Neuronal stem cell (in vitro differentiated cells): Measurements from ENCODE around the gene WDPCP.

Experiments
- DNase-seq: peaks from one replicate; pipeline ENCODE4 v3.0.0-alpha.2; 2013; ENCODE audit warnings: low spot score
- H2AFZ ChIP-seq: one replicate; pipeline ENCODE4 v1.6.1; 2013; ENCODE audit warnings: mild to moderate bottlenecking, low read length, inconsistent platforms
- H2AK5ac ChIP-seq: 2 replicates; pipeline ENCODE4 v1.6.1; 2013; ENCODE audit warnings: low read depth, mild to moderate bottlenecking, inconsistent platforms, low read length, moderate library complexity, mixed read lengths
- H2BK120ac ChIP-seq: 2 replicates; pipeline ENCODE4 v1.6.1; 2013; ENCODE audit warnings: low read depth, mild to moderate bottlenecking, inconsistent platforms, low read length, moderate library complexity, mixed read lengths
- H2BK12ac ChIP-seq: one replicate; pipeline ENCODE4 v1.6.1; 2013; ENCODE audit warnings: low read length, inconsistent platforms
- H2BK15ac ChIP-seq: 2 replicates; pipeline ENCODE4 v1.6.1; 2013; ENCODE audit warnings: mild to moderate bottlenecking, low read length, inconsistent platforms, mixed read lengths
- H2BK5ac ChIP-seq: one replicate; pipeline ENCODE4 v1.6.1; 2013; ENCODE audit warnings: inconsistent platforms, mild to moderate bottlenecking, low read length, moderate library complexity
- H3K14ac ChIP-seq: one replicate; pipeline ENCODE4 v1.6.1; 2013; ENCODE audit warnings: low read length, inconsistent platforms
- H3K18ac ChIP-seq: 2 replicates; pipeline ENCODE4 v1.6.1; 2013; ENCODE audit warnings: low read length, inconsistent platforms
- H3K23ac ChIP-seq: 2 replicates; pipeline ENCODE4 v1.6.1; 2013; ENCODE audit warnings: low read depth, mild to moderate bottlenecking, mixed read lengths, low read length, inconsistent platforms; ENCODE audit not compliant: poor library complexity
- H3K27ac ChIP-seq: replicated peaks from 3 replicates; pipeline ENCODE4 v1.5.1; 2013; ENCODE audit warnings: low read length, inconsistent platforms
- H3K27me3 ChIP-seq, 3 experiments: 2 replicates each; pipeline ENCODE4 v1.6.1; 2013; ENCODE audit warnings: low read length in 3 of 3, mild to moderate bottlenecking in 2 of 3, inconsistent platforms in 1 of 3, low read depth in 1 of 3, mixed read lengths in 1 of 3, moderate library complexity in 1 of 3; ENCODE audit not compliant: control insufficient read depth in 3 of 3, insufficient read depth in 3 of 3
- H3K36me3 ChIP-seq, 2 donors: replicated peaks in 1 of 2; 2 replicates each; pipeline ENCODE4 v1.6.1; 2013; ENCODE audit warnings: low read length in 2 of 2; ENCODE audit not compliant: control insufficient read depth in 2 of 2, insufficient read depth in 2 of 2
- H3K4ac ChIP-seq: 2 replicates; pipeline ENCODE4 v1.6.1; 2013; ENCODE audit warnings: inconsistent platforms, mild to moderate bottlenecking, low read length, moderate library complexity
- H3K4me1 ChIP-seq, 2 donors: 1 replicate in 1 of 2; 2 replicates in 1 of 2; pipeline ENCODE4 v1.6.1; 2013; ENCODE audit warnings: low read length in 2 of 2, low read depth in 1 of 2; ENCODE audit not compliant: control insufficient read depth in 2 of 2, insufficient read depth in 1 of 2
- H3K4me2 ChIP-seq: one replicate; pipeline ENCODE4 v1.6.1; 2013; ENCODE audit warnings: mild to moderate bottlenecking, low read length, inconsistent platforms; ENCODE audit not compliant: insufficient read depth, poor library complexity, severe bottlenecking
- H3K4me3 ChIP-seq, 2 donors: 2 replicates each; pipeline ENCODE4 v1.5.1; 2013; ENCODE audit warnings: low read length in 2 of 2, mild to moderate bottlenecking in 2 of 2, inconsistent platforms in 1 of 2, moderate library complexity in 1 of 2
- H3K79me1 ChIP-seq: one replicate; pipeline ENCODE4 v1.6.1; 2013; ENCODE audit warnings: low read depth, mild to moderate bottlenecking, inconsistent platforms, low read length, moderate library complexity
- H3K9ac ChIP-seq: one replicate; pipeline ENCODE4 v1.6.1; 2013; ENCODE audit warnings: mild to moderate bottlenecking, low read depth, low read length, inconsistent platforms; ENCODE audit not compliant: poor library complexity
- H3K9me3 ChIP-seq, 2 donors: replicated peaks in 1 of 2; 2 replicates each; pipeline versions ENCODE3 to v1.6.1; 2013; ENCODE audit warnings: low read length in 2 of 2, mild to moderate bottlenecking in 2 of 2, inconsistent platforms in 1 of 2, low read depth in 1 of 2, mixed read lengths in 1 of 2, moderate library complexity in 1 of 2; ENCODE audit not compliant: control insufficient read depth in 2 of 2, insufficient read depth in 1 of 2
- H4K8ac ChIP-seq: one replicate; pipeline ENCODE4 v1.6.1; 2013; ENCODE audit warnings: low read depth, mild to moderate bottlenecking, inconsistent platforms, low read length, moderate library complexity
- H4K91ac ChIP-seq: one replicate; pipeline ENCODE4 v1.6.1; 2013; ENCODE audit warnings: low read length, low read depth, mild to moderate bottlenecking, inconsistent platforms; ENCODE audit not compliant: poor library complexity
- WGBS, 2 donors: extraction: QIAGEN DNeasy Blood & Tissue Kit; methylation state at CpG; one replicate each; pipeline ENCODE4 v1.1.7; 2013; ENCODE audit warnings: missing lambda C conversion rate in 2 of 2, mixed read lengths in 1 of 2; ENCODE audit not compliant: insufficient read length in 2 of 2, insufficient replicate concordance in 1 of 2; ENCODE audit errors: extremely low coverage in 2 of 2; 5-methylcytosine and 5-hydroxymethylcytosine counted together

The WDPCP gene

DNA sequence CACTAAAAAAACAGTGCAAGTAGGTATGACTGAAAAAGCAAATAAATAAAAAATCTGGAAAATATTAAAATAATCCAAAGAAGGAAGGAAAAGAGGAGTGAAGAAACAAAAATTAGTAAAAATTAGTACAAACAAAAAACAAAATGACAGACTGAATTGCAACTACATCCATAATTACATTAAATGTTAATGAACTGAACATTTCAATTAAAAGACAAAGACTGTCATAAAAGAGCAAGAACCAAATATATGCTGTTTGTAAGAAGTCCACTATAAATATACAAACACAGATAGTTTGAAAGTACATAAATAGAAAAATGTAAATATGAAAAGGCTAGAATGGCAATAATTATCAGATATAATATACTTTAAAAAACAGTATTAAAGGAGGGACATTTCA is 267.6 kb downstream of the WDPCP start:
- Histone ChIP-seq H3K18ac (no peak overlapping the region), H2BK12ac (no peak overlapping the region), H2BK15ac (no peak overlapping the region), H3K4me3 (no peak overlapping the region), H3K4me2 (no peak overlapping the region), H4K91ac (no peak overlapping the region), H3K9ac (no peak overlapping the region), H3K27ac (no peak overlapping the region), H3K27me3 (no peaks in the 10 kb centered on the region), H3K4me1 (no peaks in the 10 kb centered on the region), H3K36me3 (no peaks in the 10 kb centered on the region), H3K14ac (no peak overlapping the region), H3K9me3 (no peaks in the 10 kb centered on the region), H3K23ac (no peak overlapping the region), H4K8ac (no peak overlapping the region), H3K4ac (no peak overlapping the region), H2AFZ (no peak overlapping the region), H2AK5ac (no peak overlapping the region), H2BK120ac (no peak overlapping the region), H2BK5ac (no peak overlapping the region), H3K79me1 (no peaks in the 10 kb centered on the region)
- no peak for DNase-seq

DNA sequence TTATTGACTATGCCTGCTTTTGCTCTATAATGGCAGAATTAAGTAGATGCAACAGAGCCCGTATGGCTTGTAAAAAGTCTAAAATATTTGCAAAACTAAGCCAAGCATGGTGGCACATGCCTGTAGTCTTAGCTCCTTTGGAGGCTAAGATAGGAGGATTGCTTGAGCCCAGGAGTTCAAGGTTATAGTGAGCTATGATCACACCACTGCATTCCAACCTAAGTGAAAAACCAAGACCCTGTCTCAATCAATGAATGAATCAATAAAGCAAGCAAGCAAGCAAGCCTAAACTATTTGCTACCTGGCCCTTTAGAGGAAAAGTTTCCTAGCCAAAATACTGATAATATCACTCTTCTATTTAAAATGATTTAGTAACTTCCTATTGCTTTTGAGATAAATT is 277.7 kb downstream of the WDPCP start:
- WGBS, 2 donors = no CpG with 5 or more reads among the region's 1 CpG

DNA sequence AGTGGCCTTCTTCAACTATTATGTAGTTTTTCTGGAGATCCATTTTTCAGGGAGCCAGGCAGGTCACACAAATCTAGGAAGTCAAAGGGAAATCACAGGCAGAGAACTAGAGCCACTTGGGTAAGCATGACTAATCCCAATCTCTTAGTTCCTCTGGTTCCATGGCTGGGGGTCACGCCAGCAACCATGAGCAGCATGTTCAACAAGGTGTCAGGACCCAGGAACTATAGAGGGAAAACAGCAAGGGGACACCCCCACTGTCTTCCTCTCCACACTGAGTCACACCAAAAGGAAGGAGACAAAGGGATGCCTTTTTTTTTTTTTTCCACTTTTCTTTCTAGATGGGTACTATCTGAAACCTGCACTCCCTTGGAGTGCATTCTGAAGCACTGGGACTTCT is 286.8 kb downstream of the WDPCP start:
- Histone ChIP-seq H3K4ac (no peak overlapping the region), H2BK15ac (no peak overlapping the region), H3K23ac (no peak overlapping the region), H2BK5ac (no peak overlapping the region), H3K27me3 (no peaks in the 10 kb centered on the region), H4K91ac (no peak overlapping the region), H3K4me1 (no peaks in the 10 kb centered on the region), H2BK12ac (no peak overlapping the region), H3K4me3 (no peak overlapping the region), H3K14ac (no peak overlapping the region), H3K9me3 (peaks cover 27 to 31% of the 10 kb centered on the region in 2 donors), H2AFZ (no peak overlapping the region), H4K8ac (no peak overlapping the region), H3K27ac (no peak overlapping the region), H3K18ac (no peak overlapping the region), H3K9ac (no peak overlapping the region), H3K36me3 (peaks cover 0 to 5% of the 10 kb centered on the region in 2 donors), H2BK120ac (no peak overlapping the region), H2AK5ac (no peak overlapping the region), H3K79me1 (no peaks in the 10 kb centered on the region), H3K4me2 (no peak overlapping the region)
- no CpG with 5 or more reads among the region's 1 CpG for WGBS, 2 donors
- DNase-seq = no peak

More for the DNA sequence above, 277.7 kb downstream of the WDPCP start:
- Histone ChIP-seq H4K91ac (no peak overlapping the region), H3K14ac (no peak overlapping the region), H3K4ac (no peak overlapping the region), H2AK5ac (no peak overlapping the region), H3K27ac (no peak overlapping the region), H4K8ac (no peak overlapping the region), H2BK120ac (no peak overlapping the region), H3K23ac (no peak overlapping the region), H3K4me1 (no peaks in the 10 kb centered on the region), H2BK12ac (no peak overlapping the region), H3K18ac (no peak overlapping the region), H3K4me2 (no peak overlapping the region), H3K27me3 (no peaks in the 10 kb centered on the region), H2AFZ (no peak overlapping the region), H3K9me3 (no peaks in the 10 kb centered on the region), H3K36me3 (no peaks in the 10 kb centered on the region), H3K79me1 (no peaks in the 10 kb centered on the region), H3K9ac (no peak overlapping the region), H3K4me3 (no peak overlapping the region), H2BK5ac (no peak overlapping the region), H2BK15ac (no peak overlapping the region)
- no peak for DNase-seq

DNA sequence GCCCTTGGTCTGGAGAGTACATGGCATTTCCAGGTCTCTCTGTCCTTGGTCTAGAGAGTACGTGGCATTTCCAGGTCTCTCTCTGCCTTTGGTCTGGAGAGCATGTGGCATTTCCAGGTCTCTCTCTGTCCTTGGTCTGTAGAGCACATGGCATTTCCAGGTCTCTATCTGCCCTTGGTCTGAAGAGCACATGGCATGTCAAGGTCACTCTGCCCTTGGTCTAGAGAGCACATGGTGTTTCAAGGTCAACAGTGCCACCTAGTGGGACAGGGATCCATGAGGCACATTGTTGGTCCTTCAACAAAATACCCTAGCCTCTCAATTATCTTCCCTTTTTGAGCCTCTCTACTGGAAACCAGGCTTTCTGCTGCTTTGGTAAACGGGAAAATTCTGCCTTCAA is 287.4 kb downstream of the WDPCP start:
- H3K9ac ChIP-seq = no peak overlapping the region
- DNase-seq = no peak
- H3K14ac ChIP-seq = no peak overlapping the region
- H2AK5ac ChIP-seq = no peak overlapping the region
- H3K36me3 ChIP-seq = peaks cover 0 to 5% of the 10 kb centered on the region in 2 donors
- WGBS, 2 donors = no CpG with 5 or more reads among the region's 2 CpGs
- no peak overlapping the region for H3K4ac ChIP-seq
- H4K8ac ChIP-seq = no peak overlapping the region
- no peak overlapping the region for H4K91ac ChIP-seq
- no peaks in the 10 kb centered on the region for H3K27me3 ChIP-seq
- H3K18ac ChIP-seq = no peak overlapping the region
- no peak overlapping the region for H2BK5ac ChIP-seq
- H2BK12ac ChIP-seq = no peak overlapping the region
- H3K4me2 ChIP-seq = no peak overlapping the region
- H2BK15ac ChIP-seq = no peak overlapping the region
- H3K4me3 ChIP-seq = no peak overlapping the region
- no peak overlapping the region for H2AFZ ChIP-seq
- H3K27ac ChIP-seq = no peak overlapping the region
- H3K4me1 ChIP-seq = no peaks in the 10 kb centered on the region
- H3K79me1 ChIP-seq = no peaks in the 10 kb centered on the region
- H3K9me3 ChIP-seq = peaks cover 27 to 31% of the 10 kb centered on the region in 2 donors
- H3K23ac ChIP-seq = no peak overlapping the region
- H2BK120ac ChIP-seq = no peak overlapping the region
